Measurements from ENCODE around the gene SLC8A1. TPM values are rescaled to one million over a fixed set of nuclear protein-coding genes. Genes with fewer than 3 reads are reported as not detected.

The SLC8A1 gene
- total and polyA plus RNA-seq, 2 donors, result 0.46 to 20.4 TPM

- peaks cover 0 to 4% of the 10 kb centered on the region in 2 donors for H3K9me3 ChIP-seq (ENCODE audit: control insufficient read depth in 2 of 2, insufficient read depth in 1 of 2, low read length in 1 of 2)
- H3K4me1 ChIP-seq (ENCODE audit: control insufficient read depth in 2 of 2, insufficient read depth in 2 of 2, low read length in 2 of 2), result peaks cover 9 to 14% of the 10 kb centered on the region in 2 donors
- 22% methylated on average over 1 of the region's 1 CpG for WGBS
- no peaks in the 10 kb centered on the region for H3K36me3 ChIP-seq (ENCODE audit: control insufficient read depth in 2 of 2, insufficient read depth in 2 of 2, low read length in 1 of 2)
- H3K27me3 ChIP-seq (ENCODE audit: control insufficient read depth in 2 of 2, insufficient read depth in 1 of 2, low read length in 1 of 2), result no peaks in the 10 kb centered on the region
- peak; percentile 26 to 84 (median 44) for DNase-seq (ENCODE audit: low read depth in 6 of 9, low spot score in 9 of 9)
- H3K4me3 ChIP-seq (ENCODE audit: low read length in 2 of 2), result no peak overlapping the region
- peak overlapping the region; percentile 60 to 85 for H3K27ac ChIP-seq (ENCODE audit: low read depth in 1 of 2, low read length in 1 of 2)
These were observed 127.2 kb downstream of the SLC8A1 start for GRCh38 chr2:40324656-40325055.

GRCh38 chr2:40321822-40322221 lies 130.1 kb downstream of the SLC8A1 start:
- H3K36me3 ChIP-seq (ENCODE audit: control insufficient read depth in 2 of 2, insufficient read depth in 2 of 2, low read length in 1 of 2), result no peaks in the 10 kb centered on the region
- peaks cover 9 to 12% of the 10 kb centered on the region in 2 donors for H3K4me1 ChIP-seq (ENCODE audit: control insufficient read depth in 2 of 2, insufficient read depth in 2 of 2, low read length in 2 of 2)
- DNase-seq (ENCODE audit: low read depth in 6 of 9, low spot score in 9 of 9), result no peak
- no peak overlapping the region for H3K4me3 ChIP-seq (ENCODE audit: low read length in 2 of 2)
- H3K27me3 ChIP-seq (ENCODE audit: control insufficient read depth in 2 of 2, insufficient read depth in 1 of 2, low read length in 1 of 2), result no peaks in the 10 kb centered on the region
- H3K27ac ChIP-seq (ENCODE audit: low read depth in 1 of 2, low read length in 1 of 2), result no peak overlapping the region
- peaks cover 0 to 4% of the 10 kb centered on the region in 2 donors for H3K9me3 ChIP-seq (ENCODE audit: control insufficient read depth in 2 of 2, insufficient read depth in 1 of 2, low read length in 1 of 2)
- 98% methylated on average over 2 of the region's 2 CpGs for WGBS

- Histone ChIP-seq H3K4me3 (ENCODE audit: low read length in 2 of 2) (no peak overlapping the region), H3K36me3 (ENCODE audit: control insufficient read depth in 2 of 2, insufficient read depth in 2 of 2, low read length in 1 of 2) (no peaks in the 10 kb centered on the region), H3K27me3 (ENCODE audit: control insufficient read depth in 2 of 2, insufficient read depth in 1 of 2, low read length in 1 of 2) (no peaks in the 10 kb centered on the region), H3K27ac (ENCODE audit: low read depth in 1 of 2, low read length in 1 of 2) (no peak overlapping the region), H3K9me3 (ENCODE audit: control insufficient read depth in 2 of 2, insufficient read depth in 1 of 2, low read length in 1 of 2) (peaks cover 0 to 4% of the 10 kb centered on the region in 2 donors), H3K4me1 (ENCODE audit: control insufficient read depth in 2 of 2, insufficient read depth in 2 of 2, low read length in 2 of 2) (peaks cover 9 to 12% of the 10 kb centered on the region in 2 donors)
- no peak for DNase-seq (ENCODE audit: low read depth in 6 of 9, low spot score in 9 of 9)
- WGBS, result 97% methylated on average over 7 of the region's 7 CpGs
These were observed 130.8 kb downstream of the SLC8A1 start for GRCh38 chr2:40321016-40321623.

GRCh38 chr2:40318921-40319320 lies 133.0 kb downstream of the SLC8A1 start:
- Histone ChIP-seq H3K9me3 (ENCODE audit: control insufficient read depth in 2 of 2, insufficient read depth in 1 of 2, low read length in 1 of 2) (no peaks in the 10 kb centered on the region), H3K36me3 (ENCODE audit: control insufficient read depth in 2 of 2, insufficient read depth in 2 of 2, low read length in 1 of 2) (no peaks in the 10 kb centered on the region), H3K4me3 (ENCODE audit: low read length in 2 of 2) (no peak overlapping the region), H3K4me1 (ENCODE audit: control insufficient read depth in 2 of 2, insufficient read depth in 2 of 2, low read length in 2 of 2) (no peaks in the 10 kb centered on the region), H3K27me3 (ENCODE audit: control insufficient read depth in 2 of 2, insufficient read depth in 1 of 2, low read length in 1 of 2) (no peaks in the 10 kb centered on the region), H3K27ac (ENCODE audit: low read depth in 1 of 2, low read length in 1 of 2) (no peak overlapping the region)
- WGBS, result 98% methylated on average over 3 of the region's 3 CpGs
- DNase-seq (ENCODE audit: low read depth in 6 of 9, low spot score in 9 of 9), result no peak

GRCh38 chr2:40317761-40318160 lies 134.1 kb downstream of the SLC8A1 start:
- no peak overlapping the region for H3K27ac ChIP-seq (ENCODE audit: low read depth in 1 of 2, low read length in 1 of 2)
- no peaks in the 10 kb centered on the region for H3K27me3 ChIP-seq (ENCODE audit: control insufficient read depth in 2 of 2, insufficient read depth in 1 of 2, low read length in 1 of 2)
- 97% methylated on average over 2 of the region's 2 CpGs for WGBS
- H3K4me1 ChIP-seq (ENCODE audit: control insufficient read depth in 2 of 2, insufficient read depth in 2 of 2, low read length in 2 of 2), result no peaks in the 10 kb centered on the region
- H3K4me3 ChIP-seq (ENCODE audit: low read length in 2 of 2), result no peak overlapping the region
- DNase-seq (ENCODE audit: low read depth in 6 of 9, low spot score in 9 of 9), result no peak
- no peaks in the 10 kb centered on the region for H3K36me3 ChIP-seq (ENCODE audit: control insufficient read depth in 2 of 2, insufficient read depth in 2 of 2, low read length in 1 of 2)
- no peaks in the 10 kb centered on the region for H3K9me3 ChIP-seq (ENCODE audit: control insufficient read depth in 2 of 2, insufficient read depth in 1 of 2, low read length in 1 of 2)

- 92% methylated on average over 2 of the region's 2 CpGs for WGBS
These were observed 134.8 kb downstream of the SLC8A1 start for GRCh38 chr2:40317046-40317445.

GRCh38 chr2:40316620-40317019 lies 135.3 kb downstream of the SLC8A1 start:
- 94% methylated on average over 1 of the region's 1 CpG for WGBS
- H3K9me3 ChIP-seq (ENCODE audit: control insufficient read depth in 2 of 2, insufficient read depth in 1 of 2, low read length in 1 of 2), result no peaks in the 10 kb centered on the region
- no peak overlapping the region for H3K4me3 ChIP-seq (ENCODE audit: low read length in 2 of 2)
- H3K36me3 ChIP-seq (ENCODE audit: control insufficient read depth in 2 of 2, insufficient read depth in 2 of 2, low read length in 1 of 2), result no peaks in the 10 kb centered on the region
- no peak for DNase-seq (ENCODE audit: low read depth in 6 of 9, low spot score in 9 of 9)
- no peaks in the 10 kb centered on the region for H3K4me1 ChIP-seq (ENCODE audit: control insufficient read depth in 2 of 2, insufficient read depth in 2 of 2, low read length in 2 of 2)
- no peaks in the 10 kb centered on the region for H3K27me3 ChIP-seq (ENCODE audit: control insufficient read depth in 2 of 2, insufficient read depth in 1 of 2, low read length in 1 of 2)
- H3K27ac ChIP-seq (ENCODE audit: low read depth in 1 of 2, low read length in 1 of 2), result no peak overlapping the region

More at GRCh38 chr2:40317046-40317445, 134.8 kb downstream of the SLC8A1 start:
- Histone ChIP-seq H3K9me3 (ENCODE audit: control insufficient read depth in 2 of 2, insufficient read depth in 1 of 2, low read length in 1 of 2) (no peaks in the 10 kb centered on the region), H3K27ac (ENCODE audit: low read depth in 1 of 2, low read length in 1 of 2) (no peak overlapping the region), H3K36me3 (ENCODE audit: control insufficient read depth in 2 of 2, insufficient read depth in 2 of 2, low read length in 1 of 2) (no peaks in the 10 kb centered on the region), H3K4me1 (ENCODE audit: control insufficient read depth in 2 of 2, insufficient read depth in 2 of 2, low read length in 2 of 2) (no peaks in the 10 kb centered on the region), H3K4me3 (ENCODE audit: low read length in 2 of 2) (no peak overlapping the region), H3K27me3 (ENCODE audit: control insufficient read depth in 2 of 2, insufficient read depth in 1 of 2, low read length in 1 of 2) (no peaks in the 10 kb centered on the region)
- no peak for DNase-seq (ENCODE audit: low read depth in 6 of 9, low spot score in 9 of 9)

- 95% methylated on average over 2 of the region's 2 CpGs for WGBS
- Histone ChIP-seq H3K27ac (ENCODE audit: low read depth in 1 of 2, low read length in 1 of 2) (no peak overlapping the region), H3K36me3 (ENCODE audit: control insufficient read depth in 2 of 2, insufficient read depth in 2 of 2, low read length in 1 of 2) (no peaks in the 10 kb centered on the region), H3K9me3 (ENCODE audit: control insufficient read depth in 2 of 2, insufficient read depth in 1 of 2, low read length in 1 of 2) (no peaks in the 10 kb centered on the region), H3K27me3 (ENCODE audit: control insufficient read depth in 2 of 2, insufficient read depth in 1 of 2, low read length in 1 of 2) (no peaks in the 10 kb centered on the region), H3K4me1 (ENCODE audit: control insufficient read depth in 2 of 2, insufficient read depth in 2 of 2, low read length in 2 of 2) (no peaks in the 10 kb centered on the region), H3K4me3 (ENCODE audit: low read length in 2 of 2) (no peak overlapping the region)
- DNase-seq (ENCODE audit: low read depth in 6 of 9, low spot score in 9 of 9), result no peak
These were observed 136.2 kb downstream of the SLC8A1 start for GRCh38 chr2:40315683-40316082.

GRCh38 chr2:40311026-40311425 lies 140.9 kb downstream of the SLC8A1 start:
- no peaks in the 10 kb centered on the region for H3K27me3 ChIP-seq (ENCODE audit: control insufficient read depth in 2 of 2, insufficient read depth in 1 of 2, low read length in 1 of 2)
- H3K27ac ChIP-seq (ENCODE audit: low read depth in 1 of 2, low read length in 1 of 2), result no peak overlapping the region
- H3K4me3 ChIP-seq (ENCODE audit: low read length in 2 of 2), result no peak overlapping the region
- H3K9me3 ChIP-seq (ENCODE audit: control insufficient read depth in 2 of 2, insufficient read depth in 1 of 2, low read length in 1 of 2), result no peaks in the 10 kb centered on the region
- H3K36me3 ChIP-seq (ENCODE audit: control insufficient read depth in 2 of 2, insufficient read depth in 2 of 2, low read length in 1 of 2), result no peaks in the 10 kb centered on the region
- H3K4me1 ChIP-seq (ENCODE audit: control insufficient read depth in 2 of 2, insufficient read depth in 2 of 2, low read length in 2 of 2), result no peaks in the 10 kb centered on the region
- WGBS, result 96% methylated on average over 2 of the region's 2 CpGs
- DNase-seq (ENCODE audit: low read depth in 6 of 9, low spot score in 9 of 9), result no peak

Data from thymus (tissue), 11 donors.